ENCODE results near the gene JAGN1.
"Not testable (repeated sequence)": the region's sequence is repeated elsewhere in the genome, so short reads cannot be mapped to it uniquely, and the experiment has no call there.

Gene JAGN1
- 8.6 to 30.7 (median 18.2) reads per million in 18 experiments for total RNA-seq

DNA sequence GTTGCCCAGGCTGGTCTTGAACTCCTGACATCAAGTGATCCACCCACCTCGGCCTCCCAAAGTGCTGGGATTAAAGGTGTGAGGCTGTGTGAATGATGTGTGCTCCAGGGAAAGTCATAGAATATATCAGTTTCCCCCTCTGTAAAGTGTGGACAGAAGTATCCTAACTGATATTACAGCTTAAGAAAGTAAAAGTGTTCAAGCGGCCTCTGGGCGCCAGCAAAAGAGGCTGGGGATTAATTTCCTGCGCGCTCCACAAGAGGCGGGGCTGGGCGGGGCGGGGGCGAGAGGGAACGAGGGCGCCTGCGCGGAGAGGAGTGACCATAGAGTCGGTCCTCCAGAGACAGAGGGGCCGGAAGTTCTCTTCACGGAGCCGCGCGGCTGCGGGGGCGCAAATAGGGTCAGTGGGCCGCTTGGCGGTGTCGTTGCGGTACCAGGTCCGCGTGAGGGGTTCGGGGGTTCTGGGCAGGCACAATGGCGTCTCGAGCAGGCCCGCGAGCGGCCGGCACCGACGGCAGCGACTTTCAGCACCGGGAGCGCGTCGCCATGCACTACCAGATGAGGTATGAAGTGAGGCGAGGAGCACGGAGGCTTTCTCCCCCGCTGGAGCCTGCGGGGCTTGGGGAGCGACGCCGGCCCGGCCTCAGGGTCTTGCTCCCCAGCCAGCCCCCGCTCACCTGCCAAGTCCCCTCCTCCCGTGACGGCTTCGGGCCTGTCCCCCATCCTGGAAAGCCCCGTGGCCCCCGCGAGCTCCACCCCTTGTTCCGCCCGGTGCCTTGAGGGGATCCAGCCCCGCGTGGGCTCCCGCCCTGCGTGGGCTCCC is at the start of gene JAGN1:
Gene JAGN1 (plus strand): TSS at position 362 of the 823 bp plus-strand sequence. CDS start 113 bp downstream, at position 475.
- peak; percentile 93 to 96 for DNase-seq

DNA sequence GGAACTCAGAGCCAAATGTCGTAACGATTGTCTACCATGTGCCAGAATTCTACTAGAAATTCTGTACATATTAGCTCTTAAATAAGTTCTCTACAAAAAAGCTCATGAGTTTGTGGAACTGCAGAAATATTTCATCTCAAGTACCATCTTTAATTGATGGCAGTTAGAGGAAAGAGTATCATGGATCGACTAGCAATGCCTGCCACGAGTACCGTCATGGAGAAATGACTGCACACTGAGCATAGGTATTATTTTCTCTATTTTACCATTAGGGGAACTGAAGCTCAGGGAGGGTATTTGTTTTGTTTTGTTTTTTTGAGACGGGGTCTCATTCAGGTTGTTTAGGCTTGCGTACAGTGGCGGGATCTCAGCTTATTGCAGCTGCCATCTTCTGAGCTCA is 49.4 kb upstream of the JAGN1 start:
- no peak for DNase-seq

DNA sequence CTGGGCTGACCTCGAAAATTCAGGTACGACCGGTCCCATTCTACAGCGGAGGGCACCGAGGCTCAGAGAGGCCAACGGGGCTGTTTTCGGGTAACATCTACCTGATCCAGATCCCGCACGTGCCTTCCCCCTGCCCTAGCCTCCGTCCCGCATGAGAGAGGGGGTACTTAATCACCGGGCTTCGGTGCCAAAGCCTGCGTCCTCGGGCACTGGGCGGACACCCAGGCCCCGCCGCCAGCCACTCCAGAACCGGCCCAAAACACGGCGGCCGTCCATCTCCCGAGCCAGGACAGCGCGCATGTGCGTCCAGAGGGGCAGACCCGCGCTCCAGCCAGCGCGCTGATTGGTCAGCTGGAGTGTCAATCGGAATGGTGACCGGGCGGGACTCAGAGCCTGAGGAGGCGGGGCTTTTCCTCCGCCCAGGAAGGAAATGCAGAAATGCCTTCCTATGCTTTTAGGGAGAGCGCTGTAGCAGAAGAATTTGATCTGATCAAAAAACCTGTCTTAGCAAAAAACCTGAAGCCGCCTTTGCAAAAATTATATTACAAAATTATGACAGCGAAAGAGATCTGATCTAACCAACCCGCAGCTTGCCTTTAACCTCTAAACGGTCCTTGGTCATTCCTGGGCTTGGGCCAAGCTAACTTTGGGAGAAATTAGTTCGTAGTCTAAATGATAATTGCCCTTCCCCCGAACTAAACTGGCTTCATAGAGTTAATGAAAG is 46.5 kb upstream of the JAGN1 start, which contains the start of gene RPUSD3:
Gene RPUSD3 (minus strand): TSS at position 294 of the 724 bp plus-strand sequence. CDS start 18 bp downstream, at position 276.
- DNase-seq, result peak; percentile 97 to 99

DNA sequence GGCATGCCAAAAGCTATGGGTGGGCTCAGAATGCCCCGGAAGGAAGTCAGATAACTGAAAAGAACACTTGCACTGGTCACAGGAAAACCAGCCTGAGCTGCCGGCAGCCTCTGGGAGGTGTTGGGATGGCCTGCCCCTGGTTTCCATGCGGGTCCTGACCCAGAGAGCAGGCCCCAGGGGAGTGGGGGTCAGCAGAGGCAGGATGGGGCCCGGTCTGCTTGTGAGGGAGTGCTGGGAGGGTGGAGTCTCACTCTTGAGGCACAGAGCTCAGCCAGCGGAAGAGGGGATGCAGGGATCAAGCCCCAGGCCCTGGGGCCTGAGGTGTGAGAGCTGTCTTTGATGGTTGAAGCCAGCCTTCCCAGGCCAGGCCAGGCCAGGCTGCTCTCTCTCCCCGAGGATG is 44.2 kb upstream of the JAGN1 start:
- no peak for DNase-seq

DNA sequence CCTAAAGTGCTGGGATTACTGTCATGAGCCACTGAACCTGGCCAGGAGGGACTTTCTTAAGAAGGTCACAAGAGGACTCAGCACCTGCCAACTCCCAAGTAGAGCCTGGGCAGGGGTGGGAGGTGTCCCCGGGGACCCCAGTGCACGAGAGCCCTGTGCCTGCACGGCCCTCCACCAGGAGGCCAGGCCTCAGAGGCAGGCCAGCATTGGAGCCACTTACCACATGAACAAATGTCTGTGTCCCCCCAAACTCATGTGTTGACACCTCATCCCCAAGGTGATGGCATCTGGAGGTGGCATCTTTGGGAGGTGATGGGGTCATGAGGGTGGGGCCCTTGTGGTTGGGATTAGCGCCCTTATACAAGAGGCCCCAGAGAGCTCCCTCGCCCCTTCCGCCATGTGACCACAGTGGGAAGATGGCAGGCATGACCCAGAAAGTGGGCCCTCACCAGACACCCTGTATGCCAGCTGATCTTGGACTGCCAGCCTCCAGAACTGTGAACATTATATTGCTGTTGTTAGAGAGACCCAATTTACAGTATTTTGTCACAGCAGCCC is 43.4 kb upstream of the JAGN1 start:
- no peak for DNase-seq

DNA sequence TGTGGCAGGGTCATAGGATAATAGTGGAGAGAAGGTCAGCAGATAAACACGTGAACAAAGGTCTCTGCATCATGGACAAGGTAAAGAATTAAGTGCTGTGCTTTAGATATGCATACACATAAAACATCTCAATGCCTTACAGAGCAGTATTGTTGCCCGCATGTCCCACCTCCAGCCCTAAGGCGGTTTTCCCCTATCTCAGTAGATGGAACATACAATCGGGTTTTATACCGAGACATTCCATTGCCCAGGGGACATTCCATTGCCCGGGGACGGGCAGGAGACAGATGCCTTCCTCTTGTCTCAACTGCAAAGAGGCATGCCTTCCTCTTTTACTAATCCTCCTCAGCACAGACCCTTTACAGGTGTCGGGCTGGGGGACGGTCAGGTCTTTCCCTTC is 42.5 kb upstream of the JAGN1 start:
- DNase-seq, result not testable (repeated sequence)

DNA sequence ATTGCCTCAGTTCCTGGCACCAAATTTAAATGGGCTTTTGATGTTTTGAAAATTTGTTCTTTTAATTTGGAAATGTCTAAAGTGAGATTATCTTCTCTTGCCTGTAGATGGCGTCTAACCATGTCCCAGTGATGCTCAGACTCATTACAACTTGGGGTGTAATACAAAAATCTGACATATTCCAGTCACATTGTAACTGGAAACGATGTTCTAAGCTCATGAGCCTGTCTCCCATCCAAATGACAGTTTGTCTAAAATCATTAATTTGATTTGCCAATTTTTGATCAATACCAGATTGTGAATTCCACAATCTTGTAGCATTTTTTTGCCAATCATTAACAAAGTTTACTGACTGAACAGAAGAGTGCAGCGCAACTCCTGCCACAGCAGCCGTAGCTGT is 41.5 kb upstream of the JAGN1 start:
- peak; percentile 27 to 48 for DNase-seq

DNA sequence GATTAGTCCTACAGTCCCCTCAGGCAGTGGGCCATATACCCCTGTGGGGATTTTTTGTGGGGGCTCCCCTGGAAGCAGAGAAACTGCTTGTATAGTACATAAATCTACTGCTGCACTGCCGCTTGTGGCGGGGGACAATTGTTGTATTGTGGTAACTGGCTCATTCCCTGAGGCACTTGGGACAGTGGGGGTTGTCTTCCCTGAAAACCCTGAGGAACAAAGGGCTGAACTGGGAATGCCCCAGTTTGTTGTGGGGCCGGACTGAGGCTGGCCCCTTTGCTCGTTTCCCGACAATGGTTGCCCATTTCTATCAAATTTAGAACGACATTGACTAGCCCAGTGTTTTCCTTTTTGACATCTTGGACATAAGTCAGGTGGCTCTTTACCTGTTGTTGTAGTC is 39.0 kb upstream of the JAGN1 start:
- not testable (repeated sequence) for DNase-seq

DNA sequence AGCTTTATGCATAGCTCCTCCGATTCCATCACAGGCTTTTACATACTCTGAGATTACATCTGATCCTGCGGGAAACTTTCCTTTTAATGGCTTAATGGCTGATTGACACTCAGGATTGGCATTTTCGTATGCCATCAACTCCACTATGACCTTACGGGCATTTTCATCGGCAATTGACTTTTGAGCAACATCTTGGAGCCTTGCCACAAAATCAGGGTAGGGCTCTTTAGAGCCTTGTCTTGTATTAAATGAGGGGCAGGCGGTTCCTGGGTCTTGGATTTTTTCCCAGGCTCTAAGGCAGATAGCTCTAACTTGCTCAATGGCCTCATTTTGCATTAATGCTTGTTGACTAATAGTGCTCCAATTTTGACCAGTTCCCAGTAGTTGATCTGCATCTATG is 38.5 kb upstream of the JAGN1 start:
- not testable (repeated sequence) for DNase-seq

DNA sequence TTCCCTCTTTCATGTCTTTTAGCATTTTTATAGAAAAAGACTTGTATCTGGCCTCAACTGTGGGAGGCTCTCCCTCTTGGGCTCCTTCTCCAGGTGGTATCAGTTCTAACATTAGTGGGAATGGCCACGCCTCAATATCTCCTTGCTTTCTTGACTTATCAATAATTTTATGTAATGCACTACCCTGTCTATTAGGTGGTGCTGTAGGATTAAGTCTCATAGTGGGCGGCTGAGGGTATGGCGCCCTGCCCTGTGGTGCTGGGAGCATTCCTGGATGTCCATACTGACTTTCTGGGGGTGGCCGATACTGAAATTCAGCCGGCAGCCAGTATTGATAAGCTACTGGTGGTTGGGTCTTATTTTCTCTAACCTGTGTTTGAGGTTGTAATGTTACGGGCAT is 37.9 kb upstream of the JAGN1 start:
- no peak for DNase-seq

DNA sequence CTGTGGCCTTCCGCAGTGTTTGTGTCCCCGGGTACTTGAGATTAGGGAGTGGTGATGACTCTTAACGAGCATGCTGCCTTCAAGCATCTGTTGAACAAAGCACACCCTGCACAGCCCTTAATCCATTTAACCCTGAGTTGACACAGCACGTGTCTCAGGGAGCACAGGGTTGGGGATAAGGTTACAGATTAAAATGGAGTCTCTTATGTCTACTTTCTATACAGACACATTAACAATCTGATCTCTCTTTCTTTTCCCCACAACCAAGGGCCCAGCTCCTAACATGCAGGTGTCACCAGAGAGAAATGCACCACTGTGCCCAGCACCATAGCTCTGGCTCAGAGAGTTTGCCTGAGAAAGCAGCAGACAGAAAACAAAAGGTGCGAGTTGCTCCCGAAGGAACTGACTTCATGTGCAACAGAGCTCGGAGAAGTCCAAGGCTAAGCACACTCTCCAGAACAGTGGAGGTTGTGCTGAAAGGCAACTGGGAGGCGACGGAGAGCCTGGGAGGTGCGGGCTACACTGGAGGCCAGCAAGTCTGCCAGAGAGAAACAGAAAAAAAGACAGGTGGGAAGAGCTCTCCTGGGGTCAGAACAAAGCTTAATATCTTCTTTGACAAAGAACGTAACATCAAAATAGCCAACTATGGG is 36.0 kb upstream of the JAGN1 start:
- DNase-seq, result not testable (repeated sequence)

DNA sequence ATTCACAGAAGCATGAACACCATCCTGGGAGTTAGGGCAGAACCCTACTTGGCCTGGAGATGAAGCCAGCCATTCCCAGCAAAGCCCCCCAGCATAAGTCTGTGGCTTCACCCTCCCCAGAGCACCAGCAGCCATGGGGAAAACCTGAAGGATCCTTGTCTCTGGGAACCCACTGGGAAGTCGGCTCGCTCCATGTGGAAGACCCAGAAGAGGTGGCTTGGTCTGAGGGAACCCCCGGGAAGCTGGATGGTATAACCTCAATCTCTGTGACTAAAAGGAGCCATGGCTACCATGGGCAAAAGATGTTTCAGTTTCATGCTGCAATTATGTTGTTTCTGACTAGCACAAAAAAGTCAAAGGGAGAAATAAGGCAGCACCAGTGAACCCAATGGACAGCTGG is 34.8 kb upstream of the JAGN1 start:
- DNase-seq, result no peak

DNA sequence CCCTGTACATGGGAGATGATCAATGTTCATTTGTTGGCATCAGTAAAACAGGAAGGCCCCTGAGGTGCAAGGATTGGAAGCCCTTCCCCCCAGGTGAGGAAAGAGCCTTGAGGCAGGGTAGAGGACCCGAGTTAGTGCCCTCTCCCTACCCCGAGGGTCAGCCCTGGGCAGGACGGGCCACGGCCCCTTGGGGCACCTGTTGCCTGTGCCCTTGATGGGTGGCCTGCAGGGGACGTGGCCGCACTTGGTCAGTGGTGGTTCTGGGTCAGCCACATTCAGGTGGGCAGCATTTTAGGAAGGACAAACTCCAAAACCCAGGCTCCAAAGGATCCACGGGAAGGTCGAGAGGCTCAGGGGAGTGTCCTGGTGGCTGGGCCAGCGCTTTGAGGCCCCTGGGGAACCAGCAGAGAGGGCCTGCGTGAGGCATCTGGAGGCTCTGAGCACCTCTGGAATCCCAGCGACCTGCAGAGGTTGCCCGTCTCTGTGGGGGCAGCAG is 30.8 kb upstream of the JAGN1 start:
- no peak for DNase-seq

DNA sequence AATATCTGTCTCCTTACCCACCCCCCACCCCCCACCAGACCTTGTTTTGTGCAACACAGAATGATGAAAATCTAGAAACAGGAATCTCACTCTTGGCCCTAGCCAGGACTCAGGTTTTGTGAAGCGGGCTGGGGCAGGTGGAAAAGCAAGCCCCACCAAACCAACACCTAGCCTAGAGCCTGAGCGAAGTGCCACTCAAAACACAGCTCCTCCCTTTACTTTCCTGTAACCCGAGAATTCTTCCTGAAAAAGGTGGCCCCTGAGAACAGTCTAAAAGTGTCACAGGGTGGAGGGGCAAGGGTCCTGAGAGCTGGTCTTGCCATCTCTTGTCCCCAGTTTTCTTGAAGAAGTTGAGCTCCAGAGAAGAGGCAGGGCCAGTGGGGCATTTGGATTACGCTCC is 29.2 kb upstream of the JAGN1 start:
- DNase-seq, result no peak

DNA sequence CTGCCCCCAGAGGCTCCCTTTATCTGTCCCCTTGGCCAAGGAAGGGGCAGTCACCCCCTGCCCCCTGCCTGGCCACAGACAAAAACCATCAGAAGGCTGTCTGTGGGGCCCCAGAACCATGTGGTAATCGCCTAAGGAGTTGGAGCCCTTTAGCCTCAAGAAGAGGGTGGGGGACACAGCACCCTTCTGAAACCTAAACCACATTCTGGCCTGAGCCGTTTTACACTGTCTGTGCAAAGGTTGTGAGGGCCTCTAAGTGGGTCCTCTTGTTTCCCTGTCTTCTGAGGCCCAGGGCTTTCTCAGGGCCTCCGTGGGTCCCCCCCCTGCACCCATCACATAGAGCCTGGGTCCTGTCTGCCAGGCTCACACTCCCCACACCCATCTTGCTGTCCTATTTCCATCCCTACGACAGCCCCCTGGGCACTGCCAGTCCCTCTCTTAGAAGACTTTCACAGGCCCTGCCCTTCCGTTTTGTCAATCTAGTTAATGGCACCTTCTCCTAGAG is 28.7 kb upstream of the JAGN1 start:
- no peak for DNase-seq

DNA sequence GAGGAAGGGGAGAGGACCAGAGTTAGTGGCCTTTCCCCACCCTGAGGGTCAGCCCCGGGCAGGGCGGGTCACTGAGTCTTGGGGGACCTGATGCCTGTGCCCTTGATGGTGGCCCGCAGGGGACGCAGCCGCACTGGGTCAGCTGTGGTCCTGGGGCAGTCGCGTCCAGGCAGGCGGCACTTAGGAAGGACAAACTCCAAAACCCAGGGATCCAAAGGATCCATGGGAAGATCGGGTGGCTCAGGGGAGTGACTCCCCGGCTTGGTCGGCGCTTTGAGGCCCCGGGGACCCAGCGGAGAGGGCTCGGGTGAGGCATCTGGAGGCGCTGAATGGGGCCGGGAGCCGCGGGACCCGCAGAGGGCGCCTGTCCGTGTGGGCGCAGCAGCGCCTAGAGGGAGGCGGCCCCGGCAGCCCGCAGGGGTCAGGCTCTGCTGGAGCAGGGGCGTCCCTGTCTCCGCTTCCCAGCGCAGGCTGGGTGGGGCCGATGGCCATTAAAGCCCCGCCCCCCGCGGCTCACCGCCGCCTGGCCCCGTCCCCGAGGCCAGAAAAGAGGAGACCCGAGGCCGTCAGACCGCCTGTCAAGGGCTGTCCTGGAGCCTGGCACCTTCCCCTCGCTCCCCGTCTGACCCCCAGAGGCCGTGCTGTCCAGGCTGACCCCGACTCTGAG is 27.9 kb upstream of the JAGN1 start:
- peak; percentile 23 to 51 for DNase-seq

DNA sequence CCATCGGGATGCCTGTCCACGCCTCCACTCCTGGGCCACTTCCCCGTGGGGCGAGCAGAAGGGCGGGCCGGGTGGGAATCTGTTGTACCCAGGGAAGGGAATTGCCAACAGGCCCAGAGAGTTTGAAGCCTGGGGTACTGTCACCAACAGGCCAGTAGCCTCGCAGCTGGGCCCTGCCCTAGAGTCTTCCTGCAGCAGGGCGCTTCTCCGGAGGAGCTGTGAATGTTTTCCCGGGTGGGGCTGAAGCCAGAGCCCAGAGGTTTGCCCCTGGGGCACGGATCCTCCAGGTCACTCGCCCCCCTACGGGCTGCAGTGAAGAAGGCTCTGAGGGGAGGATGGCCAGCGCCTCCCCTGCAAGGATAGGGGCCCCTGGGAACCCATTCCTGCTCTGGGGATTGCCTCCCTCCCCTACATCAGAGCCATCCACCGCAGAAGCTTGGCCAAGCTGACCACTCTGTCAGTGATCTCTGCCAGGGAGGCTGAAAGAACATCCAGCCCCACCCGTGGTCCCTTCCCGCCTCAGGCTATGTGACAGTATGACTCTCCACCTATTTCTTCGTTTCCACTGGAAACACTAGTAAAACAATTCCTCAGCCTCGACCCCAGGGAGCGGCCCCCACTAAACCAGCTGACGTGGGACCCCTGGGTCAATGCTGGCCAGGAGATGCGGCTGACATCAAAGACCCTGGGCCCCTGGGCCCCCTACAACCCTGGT is 27.2 kb upstream of the JAGN1 start:
- DNase-seq, result no peak

DNA sequence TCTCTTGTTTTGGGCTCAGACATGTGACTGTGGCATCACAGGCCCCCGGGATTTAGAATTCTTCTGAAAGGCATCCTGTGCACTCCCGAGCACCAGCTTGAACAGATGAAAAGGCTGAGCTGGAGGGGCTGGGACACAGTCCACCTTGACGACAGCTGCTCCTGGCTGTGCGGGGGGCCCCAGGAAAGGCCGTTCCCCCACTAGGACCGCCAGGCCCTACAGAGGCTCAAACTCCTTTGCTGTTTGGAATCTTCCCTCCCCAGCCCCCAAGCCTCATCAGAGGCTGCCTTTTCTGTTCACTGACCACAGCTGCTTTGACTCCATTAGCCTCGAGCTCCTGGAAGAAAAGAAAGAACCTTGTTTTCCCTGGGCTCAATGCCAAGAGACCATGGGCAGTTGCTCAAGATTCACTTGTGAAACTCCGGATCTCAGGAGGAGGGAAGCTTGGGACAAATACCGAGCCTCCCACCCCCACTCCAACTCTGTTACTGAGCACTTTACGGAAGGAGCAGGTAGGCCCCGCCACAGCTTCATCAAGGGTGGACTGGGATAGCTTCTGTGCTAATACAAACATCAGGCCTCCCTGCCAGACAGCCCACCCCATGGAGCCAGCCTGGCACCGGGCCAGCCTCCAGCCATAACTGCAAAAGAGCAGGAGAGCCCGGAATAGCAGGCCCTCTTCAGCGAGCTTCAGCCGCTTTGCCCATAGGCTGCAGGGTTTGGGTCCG is 26.0 kb upstream of the JAGN1 start:
- peak; percentile 62 to 73 for DNase-seq

DNA sequence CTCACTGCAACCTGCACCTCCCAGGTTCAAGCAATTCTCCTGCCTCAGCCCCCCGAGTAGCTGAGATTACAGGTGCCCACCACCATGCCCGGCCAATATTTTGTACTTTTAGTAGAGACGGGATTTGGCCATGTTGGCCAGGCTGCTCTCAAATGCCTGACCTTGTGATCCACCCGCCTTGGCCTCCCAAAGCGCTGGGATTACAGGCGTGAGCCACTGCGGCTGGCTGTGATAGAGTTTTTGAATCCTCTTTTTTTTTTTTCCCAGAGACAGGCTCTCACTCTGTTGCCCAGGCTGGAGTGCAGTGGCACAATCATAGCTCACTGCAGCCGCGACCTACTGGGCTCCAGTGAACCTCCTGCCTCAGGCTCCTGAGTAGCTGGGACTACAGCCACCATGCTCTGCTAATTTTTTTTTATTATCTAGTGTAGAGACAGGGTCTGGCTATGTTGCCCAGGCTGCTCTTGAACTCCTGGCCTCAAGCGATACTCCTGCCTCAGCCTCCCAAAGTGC is 25.2 kb upstream of the JAGN1 start:
- not testable (repeated sequence) for DNase-seq

DNA sequence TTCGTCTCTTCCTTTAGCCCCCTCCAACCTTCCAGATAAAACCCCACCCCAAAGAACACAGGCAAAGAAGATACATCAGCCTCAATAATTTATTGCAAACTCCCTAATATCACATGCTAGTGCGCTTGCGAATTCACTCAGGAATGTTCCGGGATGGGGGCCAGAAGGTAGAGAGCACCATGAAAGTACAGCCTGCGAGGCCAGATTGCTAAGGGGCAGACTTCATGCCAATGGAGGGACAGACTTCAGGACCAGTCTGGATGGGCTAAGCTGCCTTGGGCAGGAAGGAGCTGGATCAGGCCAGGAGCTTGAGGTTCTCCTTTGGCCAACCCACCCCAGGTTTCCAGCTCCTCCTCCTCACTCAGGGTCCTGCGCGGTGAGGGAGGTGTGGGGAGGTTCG is 23.8 kb upstream of the JAGN1 start:
- DNase-seq, result no peak
